Measurements from ENCODE around the gene PRKAR1B. TPM values are rescaled to one million over a fixed set of nuclear protein-coding genes. Genes with fewer than 3 reads are reported as not detected.

The PRKAR1B gene
- total RNA-seq, 1 donor from 2014 or later = 21.7 TPM

DNA sequence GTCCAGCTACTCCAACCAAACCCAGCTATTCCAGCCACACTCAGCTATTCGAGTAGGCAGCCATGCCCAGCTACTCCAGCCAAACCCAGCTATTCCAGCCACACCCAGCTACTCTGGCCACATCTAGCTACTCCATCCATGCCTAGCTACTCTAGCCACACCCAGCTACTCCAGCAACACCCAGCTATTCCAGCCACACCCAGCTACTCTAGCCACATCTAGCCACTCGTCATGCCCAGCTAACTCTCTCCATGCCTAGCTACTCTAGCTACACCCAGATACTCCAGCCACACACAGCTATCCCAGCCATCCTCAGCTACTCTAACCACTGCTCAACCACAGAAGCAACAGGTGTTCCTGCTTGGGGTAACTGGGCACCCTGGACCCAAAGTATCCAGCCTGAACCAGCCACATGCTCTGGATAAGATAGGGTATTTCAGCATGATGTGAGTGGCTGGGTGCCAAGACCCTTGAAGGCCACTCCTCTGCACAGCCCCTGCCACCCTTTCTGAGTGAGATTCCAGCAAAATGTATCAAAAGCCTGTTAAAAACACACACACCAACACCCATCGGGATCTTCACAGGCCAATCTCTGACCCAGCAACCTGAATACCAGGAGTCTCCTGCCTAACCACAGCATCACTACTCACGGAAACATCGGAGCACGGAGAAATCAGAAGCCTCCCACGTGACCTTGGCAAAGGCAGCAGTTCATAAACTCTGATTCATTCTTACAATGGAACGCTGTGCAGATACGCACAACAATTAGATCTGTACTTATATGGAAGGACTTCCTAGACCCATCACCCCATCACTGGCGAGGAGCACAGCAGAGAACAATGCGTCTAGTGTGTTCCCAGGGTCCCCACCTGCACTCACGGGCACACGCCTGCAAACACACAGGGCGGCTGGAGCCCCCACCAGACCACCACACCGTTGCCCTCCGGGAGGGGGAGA is 52.3 kb downstream of the PRKAR1B start:
- peaks cover 5% of the 10 kb centered on the region for H3K27me3 Mint-ChIP-seq (ENCODE audit: unreplicated experiment)

DNA sequence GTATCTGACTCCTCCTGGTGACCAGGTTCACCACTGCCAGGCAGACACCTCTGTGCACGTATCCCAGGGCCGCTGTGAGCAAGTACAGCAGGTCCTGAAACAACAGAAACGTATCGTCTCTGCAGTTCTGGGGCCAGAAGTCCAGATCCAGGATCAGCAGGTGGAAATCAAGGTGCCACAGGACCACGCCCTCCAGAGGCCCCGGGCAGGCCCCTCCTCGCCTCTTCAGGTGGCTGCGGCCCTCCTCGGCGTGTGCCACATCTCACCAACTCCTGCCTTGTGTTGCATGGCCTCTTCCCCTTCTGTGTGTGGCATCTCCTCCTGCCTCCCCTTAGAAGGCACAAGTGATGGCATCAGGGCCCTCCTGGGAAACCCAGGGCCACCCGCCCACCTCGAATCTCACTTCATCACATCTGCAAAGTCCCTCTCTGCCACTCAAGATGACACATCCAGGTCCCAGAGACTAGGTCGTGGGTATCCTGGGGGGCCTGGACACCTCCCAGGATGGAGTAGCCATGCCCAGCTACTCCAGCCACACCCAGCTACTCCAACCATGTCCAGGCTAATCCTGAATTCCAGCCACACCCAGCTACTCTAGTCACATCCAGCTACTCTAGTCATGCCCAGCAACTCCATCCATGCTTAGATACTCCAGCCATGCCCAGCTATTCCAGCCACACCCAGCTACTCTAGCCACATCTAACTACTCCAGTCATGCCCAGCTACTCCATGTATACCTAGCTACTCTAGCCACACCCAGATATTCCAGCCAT is 53.2 kb downstream of the PRKAR1B start:
- Mint-ChIP-seq H3K36me3 (ENCODE audit: low read depth, unreplicated experiment) (peaks cover 28% of the 10 kb centered on the region), H3K4me1 (ENCODE audit: unreplicated experiment) (no peaks in the 10 kb centered on the region)
- no peak for DNase-seq (ENCODE audit: low spot score)

More for the DNA sequence above, 52.3 kb downstream of the PRKAR1B start:
- TF ChIP-seq, protein P1, sequence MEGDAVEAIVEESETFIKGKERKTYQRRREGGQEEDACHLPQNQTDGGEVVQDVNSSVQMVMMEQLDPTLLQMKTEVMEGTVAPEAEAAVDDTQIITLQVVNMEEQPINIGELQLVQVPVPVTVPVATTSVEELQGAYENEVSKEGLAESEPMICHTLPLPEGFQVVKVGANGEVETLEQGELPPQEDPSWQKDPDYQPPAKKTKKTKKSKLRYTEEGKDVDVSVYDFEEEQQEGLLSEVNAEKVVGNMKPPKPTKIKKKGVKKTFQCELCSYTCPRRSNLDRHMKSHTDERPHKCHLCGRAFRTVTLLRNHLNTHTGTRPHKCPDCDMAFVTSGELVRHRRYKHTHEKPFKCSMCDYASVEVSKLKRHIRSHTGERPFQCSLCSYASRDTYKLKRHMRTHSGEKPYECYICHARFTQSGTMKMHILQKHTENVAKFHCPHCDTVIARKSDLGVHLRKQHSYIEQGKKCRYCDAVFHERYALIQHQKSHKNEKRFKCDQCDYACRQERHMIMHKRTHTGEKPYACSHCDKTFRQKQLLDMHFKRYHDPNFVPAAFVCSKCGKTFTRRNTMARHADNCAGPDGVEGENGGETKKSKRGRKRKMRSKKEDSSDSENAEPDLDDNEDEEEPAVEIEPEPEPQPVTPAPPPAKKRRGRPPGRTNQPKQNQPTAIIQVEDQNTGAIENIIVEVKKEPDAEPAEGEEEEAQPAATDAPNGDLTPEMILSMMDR (IDR thresholded peaks at IDR 0.05; ENCODE audit: unreplicated experiment) = no peak
- Mint-ChIP-seq H3K4me3 (ENCODE audit: unreplicated experiment) (peak overlapping the region; percentile 37), H3K36me3 (ENCODE audit: low read depth, unreplicated experiment) (peaks cover 30% of the 10 kb centered on the region), H3K27ac (ENCODE audit: unreplicated experiment) (no peak overlapping the region), H3K4me1 (ENCODE audit: unreplicated experiment) (no peaks in the 10 kb centered on the region), H3K9me3 (ENCODE audit: unreplicated experiment) (no peaks in the 10 kb centered on the region)
- no peak for DNase-seq (ENCODE audit: low spot score)

DNA sequence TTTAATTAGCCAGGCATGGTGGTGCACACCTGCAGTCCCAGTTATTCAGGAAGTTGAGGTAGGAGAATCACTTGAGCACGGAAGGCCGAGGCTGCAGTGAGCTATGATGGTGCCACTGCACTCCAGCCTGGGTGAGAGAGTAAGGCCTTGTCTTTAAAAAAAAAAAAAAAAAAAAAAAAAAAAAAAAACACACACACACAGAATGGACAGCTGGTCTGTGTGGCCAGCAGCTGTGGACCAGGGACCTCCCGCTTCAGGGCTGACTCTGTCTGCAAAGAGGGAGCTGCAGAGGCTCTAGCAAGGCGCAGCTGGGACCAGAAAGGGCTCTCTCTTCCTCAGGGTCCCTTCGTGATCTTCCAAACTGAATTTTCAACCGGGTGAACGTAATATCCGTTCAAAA is 54.2 kb downstream of the PRKAR1B start:
- H3K27ac Mint-ChIP-seq (ENCODE audit: unreplicated experiment) = no peak overlapping the region
- no peaks in the 10 kb centered on the region for H3K4me1 Mint-ChIP-seq (ENCODE audit: unreplicated experiment)
- DNase-seq (ENCODE audit: low spot score) = no peak

More for the DNA sequence above, 53.2 kb downstream of the PRKAR1B start:
- H3K9me3 Mint-ChIP-seq (ENCODE audit: unreplicated experiment) = no peaks in the 10 kb centered on the region
- H3K27me3 Mint-ChIP-seq (ENCODE audit: unreplicated experiment) = peaks cover 2% of the 10 kb centered on the region
- TF ChIP-seq, protein P1 (IDR thresholded peaks at IDR 0.05; ENCODE audit: unreplicated experiment) = no peak
- H3K27ac Mint-ChIP-seq (ENCODE audit: unreplicated experiment) = no peak overlapping the region
- peak overlapping the region; percentile 47 for H3K4me3 Mint-ChIP-seq (ENCODE audit: unreplicated experiment)

DNA sequence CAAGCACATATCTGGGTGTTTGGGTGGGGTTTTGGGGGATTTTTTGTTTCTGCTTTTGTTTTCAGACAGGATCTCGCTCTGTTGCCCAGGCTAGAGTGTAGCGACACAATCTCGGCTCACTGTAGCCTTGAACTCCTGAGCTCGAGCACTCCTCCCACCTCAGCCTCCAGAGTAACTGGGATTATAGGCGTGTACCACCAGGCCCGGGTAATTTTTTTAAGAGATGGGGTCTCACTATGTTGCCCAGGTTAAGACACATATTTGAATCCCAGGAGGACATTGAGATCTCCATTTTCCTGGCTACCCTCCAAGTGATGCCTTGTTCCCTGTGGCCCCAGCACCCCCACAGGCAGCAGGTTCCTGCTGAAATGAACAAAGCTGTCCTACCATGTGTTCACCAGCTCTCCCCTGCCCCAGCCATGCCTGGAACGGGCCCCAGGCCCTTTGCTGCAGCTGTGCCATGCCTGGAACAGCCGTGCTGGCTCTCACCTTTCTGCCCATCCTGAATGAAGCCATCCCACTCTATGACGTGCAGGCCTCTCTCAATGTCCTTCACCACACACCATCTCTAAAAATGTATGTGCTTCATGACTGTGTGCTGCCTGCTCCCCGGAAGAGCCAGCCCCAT is 55.6 kb downstream of the PRKAR1B start:
- peaks cover 2% of the 10 kb centered on the region for H3K27me3 Mint-ChIP-seq (ENCODE audit: unreplicated experiment)
- TF ChIP-seq, protein P1 (IDR thresholded peaks at IDR 0.05; ENCODE audit: unreplicated experiment) = no peak
- H3K9me3 Mint-ChIP-seq (ENCODE audit: unreplicated experiment) = no peaks in the 10 kb centered on the region
- no peak for DNase-seq (ENCODE audit: low spot score)
- H3K4me1 Mint-ChIP-seq (ENCODE audit: unreplicated experiment) = no peaks in the 10 kb centered on the region
- peaks cover 25% of the 10 kb centered on the region for H3K36me3 Mint-ChIP-seq (ENCODE audit: low read depth, unreplicated experiment)
- no peak overlapping the region for H3K4me3 Mint-ChIP-seq (ENCODE audit: unreplicated experiment)
- no peak overlapping the region for H3K27ac Mint-ChIP-seq (ENCODE audit: unreplicated experiment)

More for the DNA sequence above, 54.2 kb downstream of the PRKAR1B start:
- H3K36me3 Mint-ChIP-seq (ENCODE audit: low read depth, unreplicated experiment) = peaks cover 25% of the 10 kb centered on the region
- H3K9me3 Mint-ChIP-seq (ENCODE audit: unreplicated experiment) = no peaks in the 10 kb centered on the region
- TF ChIP-seq, protein P1 (IDR thresholded peaks at IDR 0.05; ENCODE audit: unreplicated experiment) = no peak
- peaks cover 2% of the 10 kb centered on the region for H3K27me3 Mint-ChIP-seq (ENCODE audit: unreplicated experiment)
- no peak overlapping the region for H3K4me3 Mint-ChIP-seq (ENCODE audit: unreplicated experiment)

All from endothelial cell (in vitro differentiated cells).